Caco-2 (cell line): ENCODE results near the gene FGF11. TPM values are rescaled to one million over a fixed set of nuclear protein-coding genes. Genes with fewer than 3 reads are reported as not detected.

Experiments used
- BruUV-seq: library from RNA; stranded (reverse); fragments of 400-500 nt; replicated peaks from 2 replicates; lab custom pipeline; 2021; lab: Mats Ljungman, UMichigan
- CTCF ChIA-PET: fragments of 300-600 bp; sonication (Branson Sonifier 250); formaldehyde crosslinking; loops from one replicate; lab custom pipeline; 2022; ENCODE audit warnings: antibody characterized with exemption; lab: Charles Lee
- POLR2A ChIA-PET: fragments of 300-600 bp; sonication (Branson Sonifier 250); formaldehyde crosslinking; loops from one replicate; lab custom pipeline; 2022; ENCODE audit warnings: antibody characterized with exemption; lab: Charles Lee
- DNase-seq, 2 experiments: peaks; one replicate each; pipeline versions ENCODE4 v3.0.0 to v3.0.0-alpha.2; 2020 to 2022
- H3K27me3 ChIP-seq: replicated peaks from 2 replicates; pipeline ENCODE4 v1.6.0; 2011; ENCODE audit warnings: low read length; ENCODE audit not compliant: control insufficient read depth, insufficient read depth
- H3K36me3 ChIP-seq: 2 replicates; pipeline ENCODE4 v1.5.1; 2011; ENCODE audit warnings: low read length; ENCODE audit not compliant: control insufficient read depth, insufficient read depth
- H3K4me1 ChIP-seq: fragments of 250-450 bp; sonication (Bioruptor Pico); 2 replicates; pipeline ENCODE4 v1.5.1; 2020; ENCODE audit warnings: mild to moderate bottlenecking
- H3K4me3 ChIP-seq: 2 replicates; pipeline ENCODE4 v1.5.1; 2011; ENCODE audit warnings: low read depth, mild to moderate bottlenecking, control low read depth, low read length
- H3K9me3 ChIP-seq: fragments of 250-450 bp; sonication (Bioruptor Pico); 2 replicates; pipeline ENCODE4 v1.5.1; 2020; ENCODE audit warnings: mild to moderate bottlenecking, moderate library complexity
- H3K27ac Mint-ChIP-seq: one replicate; pipeline ENCODE4 v1.8.0; 2022; ENCODE audit warnings: mixed read lengths; ENCODE audit not compliant: unreplicated experiment
- H3K27me3 Mint-ChIP-seq: one replicate; pipeline ENCODE4 v1.8.0; 2022; ENCODE audit warnings: mixed read lengths; ENCODE audit not compliant: insufficient read depth, unreplicated experiment
- H3K36me3 Mint-ChIP-seq: one replicate; pipeline ENCODE4 v1.8.0; 2022; ENCODE audit warnings: mild to moderate bottlenecking, mixed read lengths; ENCODE audit not compliant: insufficient read depth, unreplicated experiment
- H3K4me1 Mint-ChIP-seq: one replicate; pipeline ENCODE4 v1.8.0; 2022; ENCODE audit warnings: low read depth, mixed read lengths; ENCODE audit not compliant: unreplicated experiment
- H3K4me3 Mint-ChIP-seq: one replicate; pipeline ENCODE4 v1.8.0; 2022; ENCODE audit warnings: mild to moderate bottlenecking, moderate library complexity, mixed read lengths; ENCODE audit not compliant: unreplicated experiment
- H3K9me3 Mint-ChIP-seq: one replicate; pipeline ENCODE4 v1.8.0; 2022; ENCODE audit warnings: mixed read lengths; ENCODE audit not compliant: unreplicated experiment
- intact Hi-C: fragments of 100-400 bp; cut with micrococcal nuclease; formaldehyde crosslinking; loops from one replicate; pipeline ENCODE4 v1.10.0; 2022; ENCODE audit not compliant: unreplicated experiment
- total RNA-seq: library from RNA; stranded (reverse); gene quantifications from 2 replicates; pipeline ENCODE4 v1.2.3, GENCODE V29; 2022
- TF ChIP-seq, protein P1 (sequence below), 2 experiments: fragments of 200-600 bp in 1 of 2; IDR thresholded peaks; 1 replicate in 1 of 2; 2 replicates in 1 of 2; pipeline versions ENCODE4 v1.5.1 to v1.8.0; 2011 to 2022; ENCODE audit warnings: antibody characterized with exemption in 1 of 2, control low read depth in 1 of 2, inconsistent platforms in 1 of 2, low read depth in 1 of 2, low read length in 1 of 2, mild to moderate bottlenecking in 1 of 2, moderate library complexity in 1 of 2; ENCODE audit not compliant: insufficient read depth in 1 of 2, severe bottlenecking in 1 of 2, unreplicated experiment in 1 of 2

FGF11 gene
- total RNA-seq, 1 experiment from 2014 or later = 0.91 TPM

- Mint-ChIP-seq H3K9me3 (no peaks in the 10 kb centered on the region), H3K36me3 (no peaks in the 10 kb centered on the region), H3K4me1 (no peaks in the 10 kb centered on the region), H3K27ac (no peak within 1 kb of the TSS), H3K27me3 (no peaks in the 10 kb centered on the region), H3K4me3 (no peak within 1 kb of the TSS)
- Histone ChIP-seq H3K36me3 (no peaks in the 10 kb centered on the region), H3K4me1 (no peaks in the 10 kb centered on the region), H3K27me3 (no peaks in the 10 kb centered on the region), H3K9me3 (no peaks in the 10 kb centered on the region), H3K4me3 (no peak within 1 kb of the TSS)
- ChIA-PET CTCF (no interaction called here), POLR2A (no interaction called here)
- TF ChIP-seq, protein P1, sequence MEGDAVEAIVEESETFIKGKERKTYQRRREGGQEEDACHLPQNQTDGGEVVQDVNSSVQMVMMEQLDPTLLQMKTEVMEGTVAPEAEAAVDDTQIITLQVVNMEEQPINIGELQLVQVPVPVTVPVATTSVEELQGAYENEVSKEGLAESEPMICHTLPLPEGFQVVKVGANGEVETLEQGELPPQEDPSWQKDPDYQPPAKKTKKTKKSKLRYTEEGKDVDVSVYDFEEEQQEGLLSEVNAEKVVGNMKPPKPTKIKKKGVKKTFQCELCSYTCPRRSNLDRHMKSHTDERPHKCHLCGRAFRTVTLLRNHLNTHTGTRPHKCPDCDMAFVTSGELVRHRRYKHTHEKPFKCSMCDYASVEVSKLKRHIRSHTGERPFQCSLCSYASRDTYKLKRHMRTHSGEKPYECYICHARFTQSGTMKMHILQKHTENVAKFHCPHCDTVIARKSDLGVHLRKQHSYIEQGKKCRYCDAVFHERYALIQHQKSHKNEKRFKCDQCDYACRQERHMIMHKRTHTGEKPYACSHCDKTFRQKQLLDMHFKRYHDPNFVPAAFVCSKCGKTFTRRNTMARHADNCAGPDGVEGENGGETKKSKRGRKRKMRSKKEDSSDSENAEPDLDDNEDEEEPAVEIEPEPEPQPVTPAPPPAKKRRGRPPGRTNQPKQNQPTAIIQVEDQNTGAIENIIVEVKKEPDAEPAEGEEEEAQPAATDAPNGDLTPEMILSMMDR (IDR thresholded peaks at IDR 0.05; ENCODE audit: insufficient read depth in 1 of 2, low read depth in 1 of 2, low read length in 1 of 2, severe bottlenecking in 1 of 2, unreplicated experiment in 1 of 2) = no peak
- DNase-seq = no peak
- intact Hi-C loops = no loop called here
- BruUV-seq = no TSS peak
Observed at GRCh38 chr17:7428557-7428956, 10.8 kb upstream of the FGF11 start, which contains the start of gene SPEM3. SPEM3 (plus strand) TSS chr17:7428857; CDS start chr17:7428903, 46 bp downstream.

GRCh38 chr17:7429722-7430121 is 9.6 kb upstream of the FGF11 start:
- no peaks in the 10 kb centered on the region for H3K9me3 Mint-ChIP-seq
- no peaks in the 10 kb centered on the region for H3K27me3 ChIP-seq
- H3K9me3 ChIP-seq = no peaks in the 10 kb centered on the region
- H3K36me3 Mint-ChIP-seq = peaks cover under 1% of the 10 kb centered on the region
- no peaks in the 10 kb centered on the region for H3K4me1 ChIP-seq
- H3K27me3 Mint-ChIP-seq = no peaks in the 10 kb centered on the region
- H3K27ac Mint-ChIP-seq = no peak overlapping the region
- no TSS peak for BruUV-seq
- intact Hi-C loops = no loop called here
- POLR2A ChIA-PET = no interaction called here
- TF ChIP-seq, protein P1 (IDR thresholded peaks at IDR 0.05; ENCODE audit: insufficient read depth in 1 of 2, low read depth in 1 of 2, low read length in 1 of 2, severe bottlenecking in 1 of 2, unreplicated experiment in 1 of 2) = no peak
- no peak overlapping the region for H3K4me3 ChIP-seq
- H3K4me3 Mint-ChIP-seq = no peak overlapping the region
- no peaks in the 10 kb centered on the region for H3K36me3 ChIP-seq
- CTCF ChIA-PET = interaction anchor here (0.6 kb wide), 1 partner anchor 244 kb away, joined by 3 read pairs; no protein-coding TSS in a partner anchor
- no peak for DNase-seq
- H3K4me1 Mint-ChIP-seq = no peaks in the 10 kb centered on the region

DNA sequence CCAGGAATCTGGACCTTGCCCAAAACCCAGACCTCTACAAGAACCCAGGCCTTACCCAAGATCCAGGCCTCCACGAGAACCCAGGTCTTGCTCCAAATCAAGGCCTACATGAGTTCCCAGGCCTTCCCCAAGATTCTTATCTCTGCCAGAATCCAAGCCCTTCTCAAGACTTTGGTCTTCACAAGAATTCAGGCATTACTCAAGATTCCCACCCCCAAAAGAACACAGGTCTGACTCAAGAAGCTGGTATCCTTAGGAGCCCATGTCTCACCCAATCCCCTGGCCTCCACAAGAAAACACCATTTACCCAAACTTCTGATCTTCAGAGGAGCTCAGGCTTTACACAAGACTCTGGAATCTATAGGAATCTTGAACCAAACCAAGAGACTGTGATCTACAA is 8.1 kb upstream of the FGF11 start:
- Mint-ChIP-seq H3K4me1 (no peaks in the 10 kb centered on the region), H3K9me3 (no peaks in the 10 kb centered on the region), H3K36me3 (peaks cover 14% of the 10 kb centered on the region), H3K4me3 (no peak overlapping the region), H3K27me3 (no peaks in the 10 kb centered on the region), H3K27ac (no peak overlapping the region)
- intact Hi-C loops = no loop called here
- H3K4me3 ChIP-seq = no peak overlapping the region
- ChIA-PET CTCF (interaction anchor here (0.6 kb wide), 1 partner anchor 219 kb away, joined by 3 read pairs; the partner anchor contains the start of gene ATP1B2), POLR2A (no interaction called here)
- TF ChIP-seq, protein P1 (IDR thresholded peaks at IDR 0.05; ENCODE audit: insufficient read depth in 1 of 2, low read depth in 1 of 2, low read length in 1 of 2, severe bottlenecking in 1 of 2, unreplicated experiment in 1 of 2) = no peak
- H3K36me3 ChIP-seq = no peaks in the 10 kb centered on the region
- no peaks in the 10 kb centered on the region for H3K4me1 ChIP-seq
- DNase-seq = no peak
- BruUV-seq = no TSS peak
- H3K27me3 ChIP-seq = no peaks in the 10 kb centered on the region
- no peaks in the 10 kb centered on the region for H3K9me3 ChIP-seq
